Measurements from ENCODE around the gene TDP2. TPM values are rescaled to one million over a fixed set of nuclear protein-coding genes. Genes with fewer than 3 reads are reported as not detected.

Gene TDP2
- total RNA-seq, 3 donors from 2014 or later (not counting 1 experiment from before 2014, with no cell fraction given), result 43.2 to 51.9 (median 49.5) TPM

GRCh38 chr6:24614648-24615047 lies 52.1 kb downstream of the TDP2 start:
- H3K4me1 ChIP-seq (ENCODE audit: control insufficient read depth, insufficient read depth, low read length), result no peaks in the 10 kb centered on the region
- Mint-ChIP-seq H3K36me3 (no peaks in the 10 kb centered on the region), H3K9me3 (no peaks in the 10 kb centered on the region), H3K4me3 (no peak overlapping the region), H3K4me1 (no peaks in the 10 kb centered on the region), H3K27me3 (ENCODE audit: low read depth in 2 of 2) (peaks cover 6 to 15% of the 10 kb centered on the region in 2 donors), H3K27ac (no peak overlapping the region)
- TF ChIP-seq CTCF (IDR thresholded peaks at IDR 0.05), result no peak
- WGBS (ENCODE audit: insufficient coverage), result no CpG with 5 or more reads among the region's 2 CpGs
- no peak for ATAC-seq
- no peak for DNase-seq
- intact Hi-C loops (cut with micrococcal nuclease), result no loop called here
- no peaks in the 10 kb centered on the region for H3K9me3 ChIP-seq (ENCODE audit: control insufficient read depth, insufficient read depth, low read length)
- H3K4me3 ChIP-seq (ENCODE audit: low read length), result no peak overlapping the region
- no peaks in the 10 kb centered on the region for H3K36me3 ChIP-seq (ENCODE audit: control insufficient read depth, insufficient read depth, low read length)
- no peak overlapping the region for H3K27ac ChIP-seq (ENCODE audit: low read length)
- H3K27me3 ChIP-seq (ENCODE audit: control insufficient read depth, insufficient read depth, low read length), result no peaks in the 10 kb centered on the region

GRCh38 chr6:24614043-24614420 lies 52.7 kb downstream of the TDP2 start:
- H3K4me1 Mint-ChIP-seq, result no peaks in the 10 kb centered on the region
- no peak for DNase-seq
- Histone ChIP-seq H3K4me3 (ENCODE audit: low read length) (no peak overlapping the region), H3K27ac (ENCODE audit: low read length) (no peak overlapping the region), H3K4me1 (ENCODE audit: control insufficient read depth, insufficient read depth, low read length) (no peaks in the 10 kb centered on the region), H3K27me3 (ENCODE audit: control insufficient read depth, insufficient read depth, low read length) (no peaks in the 10 kb centered on the region), H3K9me3 (ENCODE audit: control insufficient read depth, insufficient read depth, low read length) (no peaks in the 10 kb centered on the region), H3K36me3 (ENCODE audit: control insufficient read depth, insufficient read depth, low read length) (no peaks in the 10 kb centered on the region)
- no peak overlapping the region for H3K27ac Mint-ChIP-seq
- no peak for ATAC-seq
- H3K36me3 Mint-ChIP-seq, result no peaks in the 10 kb centered on the region
- H3K27me3 Mint-ChIP-seq (ENCODE audit: low read depth in 2 of 2), result peaks cover 6 to 15% of the 10 kb centered on the region in 2 donors
- intact Hi-C loops (cut with micrococcal nuclease), result no loop called here
- no peak for TF ChIP-seq CTCF (IDR thresholded peaks at IDR 0.05)
- no peaks in the 10 kb centered on the region for H3K9me3 Mint-ChIP-seq
- 81% methylated on average over 7 of the region's 7 CpGs for WGBS (ENCODE audit: insufficient coverage)
- H3K4me3 Mint-ChIP-seq, result no peak overlapping the region

- no peaks in the 10 kb centered on the region for H3K9me3 ChIP-seq (ENCODE audit: control insufficient read depth, insufficient read depth, low read length)
- no peak overlapping the region for H3K4me3 Mint-ChIP-seq
- ATAC-seq (no peak), DNase-seq (no peak)
- no peaks in the 10 kb centered on the region for H3K4me1 ChIP-seq (ENCODE audit: control insufficient read depth, insufficient read depth, low read length)
- TF ChIP-seq CTCF (IDR thresholded peaks at IDR 0.05), result no peak
- no peak overlapping the region for H3K4me3 ChIP-seq (ENCODE audit: low read length)
- H3K4me1 Mint-ChIP-seq, result no peaks in the 10 kb centered on the region
- no peak overlapping the region for H3K27ac Mint-ChIP-seq
- H3K27me3 Mint-ChIP-seq (ENCODE audit: low read depth in 2 of 2), result peaks cover 6 to 15% of the 10 kb centered on the region in 2 donors
- no peaks in the 10 kb centered on the region for H3K27me3 ChIP-seq (ENCODE audit: control insufficient read depth, insufficient read depth, low read length)
- WGBS (ENCODE audit: insufficient coverage), result 89% methylated on average over 2 of the region's 2 CpGs
- H3K27ac ChIP-seq (ENCODE audit: low read length), result no peak overlapping the region
- no peaks in the 10 kb centered on the region for H3K36me3 Mint-ChIP-seq
- no peaks in the 10 kb centered on the region for H3K9me3 Mint-ChIP-seq
- intact Hi-C loops (cut with micrococcal nuclease), result no loop called here
- no peaks in the 10 kb centered on the region for H3K36me3 ChIP-seq (ENCODE audit: control insufficient read depth, insufficient read depth, low read length)
Measured at GRCh38 chr6:24613361-24614042, 53.2 kb downstream of the TDP2 start.

- no peak for TF ChIP-seq CTCF (IDR thresholded peaks at IDR 0.05)
- H3K27ac Mint-ChIP-seq, result no peak overlapping the region
- DNase-seq (no peak), ATAC-seq (no peak)
- H3K27me3 Mint-ChIP-seq (ENCODE audit: low read depth in 2 of 2), result peaks cover 6 to 15% of the 10 kb centered on the region in 2 donors
- no peaks in the 10 kb centered on the region for H3K4me1 Mint-ChIP-seq
- Histone ChIP-seq H3K27me3 (ENCODE audit: control insufficient read depth, insufficient read depth, low read length) (no peaks in the 10 kb centered on the region), H3K27ac (ENCODE audit: low read length) (no peak overlapping the region), H3K4me1 (ENCODE audit: control insufficient read depth, insufficient read depth, low read length) (no peaks in the 10 kb centered on the region), H3K36me3 (ENCODE audit: control insufficient read depth, insufficient read depth, low read length) (no peaks in the 10 kb centered on the region), H3K4me3 (ENCODE audit: low read length) (no peak overlapping the region), H3K9me3 (ENCODE audit: control insufficient read depth, insufficient read depth, low read length) (no peaks in the 10 kb centered on the region)
- H3K9me3 Mint-ChIP-seq, result no peaks in the 10 kb centered on the region
- no peak overlapping the region for H3K4me3 Mint-ChIP-seq
- no peaks in the 10 kb centered on the region for H3K36me3 Mint-ChIP-seq
- intact Hi-C loops (cut with micrococcal nuclease), result no loop called here
- 89% methylated on average over 3 of the region's 4 CpGs for WGBS (ENCODE audit: insufficient coverage)
Measured at GRCh38 chr6:24610672-24611071, 56.0 kb downstream of the TDP2 start.
